ENCODE data around the gene TNFRSF13B.

DNA sequence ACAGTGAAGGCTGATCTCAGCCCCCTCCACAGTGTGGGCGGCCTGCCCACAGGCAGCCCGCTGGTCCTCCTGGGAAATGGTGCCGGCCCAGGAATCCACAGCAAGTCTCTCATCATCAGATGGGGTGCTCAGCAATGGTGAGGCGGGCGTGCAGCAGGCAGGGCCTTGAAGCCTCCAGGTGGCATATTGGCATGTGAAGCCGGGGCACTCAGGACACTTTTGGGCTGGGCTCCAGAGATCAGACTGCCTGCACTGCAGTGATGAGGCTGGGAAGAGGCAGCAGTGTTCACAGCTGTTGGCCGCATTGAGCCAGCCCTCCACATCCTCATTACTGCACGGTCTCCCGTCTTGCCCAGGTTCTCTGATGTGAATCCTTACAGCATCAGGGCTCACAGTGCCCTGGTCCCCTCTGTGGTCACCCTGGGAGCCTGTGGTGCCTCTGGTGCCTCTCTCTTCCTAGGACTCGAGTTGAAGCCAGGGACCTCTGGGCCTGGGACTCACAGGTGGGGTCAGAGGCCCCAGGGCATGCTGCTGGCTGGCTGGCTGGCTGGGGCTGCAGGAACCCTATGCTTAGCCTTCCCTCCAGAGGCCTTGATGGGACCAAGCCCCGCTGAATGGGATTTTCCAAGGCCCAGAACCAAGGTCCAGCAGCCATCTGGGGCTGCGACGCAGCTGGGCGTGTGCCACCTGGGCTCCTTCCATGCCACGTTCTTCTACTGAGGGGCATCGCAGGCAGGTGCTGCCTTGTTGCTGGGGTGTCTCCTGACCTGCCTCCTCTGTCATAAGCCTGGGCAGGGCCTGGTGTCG is 48.6 kb downstream of the TNFRSF13B start:
- no peak for TF ChIP-seq ZNF114 (CRISPR knock-in tag; IDR thresholded peaks at IDR 0.05)
- TF ChIP-seq EZH2 (IDR thresholded peaks at IDR 0.05; ENCODE audit: low read depth, unreplicated experiment), result no peak
- TF ChIP-seq, protein P1, sequence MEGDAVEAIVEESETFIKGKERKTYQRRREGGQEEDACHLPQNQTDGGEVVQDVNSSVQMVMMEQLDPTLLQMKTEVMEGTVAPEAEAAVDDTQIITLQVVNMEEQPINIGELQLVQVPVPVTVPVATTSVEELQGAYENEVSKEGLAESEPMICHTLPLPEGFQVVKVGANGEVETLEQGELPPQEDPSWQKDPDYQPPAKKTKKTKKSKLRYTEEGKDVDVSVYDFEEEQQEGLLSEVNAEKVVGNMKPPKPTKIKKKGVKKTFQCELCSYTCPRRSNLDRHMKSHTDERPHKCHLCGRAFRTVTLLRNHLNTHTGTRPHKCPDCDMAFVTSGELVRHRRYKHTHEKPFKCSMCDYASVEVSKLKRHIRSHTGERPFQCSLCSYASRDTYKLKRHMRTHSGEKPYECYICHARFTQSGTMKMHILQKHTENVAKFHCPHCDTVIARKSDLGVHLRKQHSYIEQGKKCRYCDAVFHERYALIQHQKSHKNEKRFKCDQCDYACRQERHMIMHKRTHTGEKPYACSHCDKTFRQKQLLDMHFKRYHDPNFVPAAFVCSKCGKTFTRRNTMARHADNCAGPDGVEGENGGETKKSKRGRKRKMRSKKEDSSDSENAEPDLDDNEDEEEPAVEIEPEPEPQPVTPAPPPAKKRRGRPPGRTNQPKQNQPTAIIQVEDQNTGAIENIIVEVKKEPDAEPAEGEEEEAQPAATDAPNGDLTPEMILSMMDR (conservative IDR thresholded peaks at IDR 0.05; ENCODE audit: low read depth in 2 of 2), result no peak
- TF ChIP-seq EZH2phosphoT487 (IDR thresholded peaks at IDR 0.05; ENCODE audit: unreplicated experiment), result no peak
- TF ChIP-seq POLR2AphosphoS5 (IDR thresholded peaks at IDR 0.05; ENCODE audit: low read depth), result no peak
- TF ChIP-seq, protein P2, sequence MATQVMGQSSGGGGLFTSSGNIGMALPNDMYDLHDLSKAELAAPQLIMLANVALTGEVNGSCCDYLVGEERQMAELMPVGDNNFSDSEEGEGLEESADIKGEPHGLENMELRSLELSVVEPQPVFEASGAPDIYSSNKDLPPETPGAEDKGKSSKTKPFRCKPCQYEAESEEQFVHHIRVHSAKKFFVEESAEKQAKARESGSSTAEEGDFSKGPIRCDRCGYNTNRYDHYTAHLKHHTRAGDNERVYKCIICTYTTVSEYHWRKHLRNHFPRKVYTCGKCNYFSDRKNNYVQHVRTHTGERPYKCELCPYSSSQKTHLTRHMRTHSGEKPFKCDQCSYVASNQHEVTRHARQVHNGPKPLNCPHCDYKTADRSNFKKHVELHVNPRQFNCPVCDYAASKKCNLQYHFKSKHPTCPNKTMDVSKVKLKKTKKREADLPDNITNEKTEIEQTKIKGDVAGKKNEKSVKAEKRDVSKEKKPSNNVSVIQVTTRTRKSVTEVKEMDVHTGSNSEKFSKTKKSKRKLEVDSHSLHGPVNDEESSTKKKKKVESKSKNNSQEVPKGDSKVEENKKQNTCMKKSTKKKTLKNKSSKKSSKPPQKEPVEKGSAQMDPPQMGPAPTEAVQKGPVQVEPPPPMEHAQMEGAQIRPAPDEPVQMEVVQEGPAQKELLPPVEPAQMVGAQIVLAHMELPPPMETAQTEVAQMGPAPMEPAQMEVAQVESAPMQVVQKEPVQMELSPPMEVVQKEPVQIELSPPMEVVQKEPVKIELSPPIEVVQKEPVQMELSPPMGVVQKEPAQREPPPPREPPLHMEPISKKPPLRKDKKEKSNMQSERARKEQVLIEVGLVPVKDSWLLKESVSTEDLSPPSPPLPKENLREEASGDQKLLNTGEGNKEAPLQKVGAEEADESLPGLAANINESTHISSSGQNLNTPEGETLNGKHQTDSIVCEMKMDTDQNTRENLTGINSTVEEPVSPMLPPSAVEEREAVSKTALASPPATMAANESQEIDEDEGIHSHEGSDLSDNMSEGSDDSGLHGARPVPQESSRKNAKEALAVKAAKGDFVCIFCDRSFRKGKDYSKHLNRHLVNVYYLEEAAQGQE (IDR thresholded peaks at IDR 0.05; ENCODE audit: unreplicated experiment), result no peak
- TF ChIP-seq CREB1 (CRISPR knock-in tag; IDR thresholded peaks at IDR 0.05; ENCODE audit: low read depth), result no peak
- TF ChIP-seq, protein P3, sequence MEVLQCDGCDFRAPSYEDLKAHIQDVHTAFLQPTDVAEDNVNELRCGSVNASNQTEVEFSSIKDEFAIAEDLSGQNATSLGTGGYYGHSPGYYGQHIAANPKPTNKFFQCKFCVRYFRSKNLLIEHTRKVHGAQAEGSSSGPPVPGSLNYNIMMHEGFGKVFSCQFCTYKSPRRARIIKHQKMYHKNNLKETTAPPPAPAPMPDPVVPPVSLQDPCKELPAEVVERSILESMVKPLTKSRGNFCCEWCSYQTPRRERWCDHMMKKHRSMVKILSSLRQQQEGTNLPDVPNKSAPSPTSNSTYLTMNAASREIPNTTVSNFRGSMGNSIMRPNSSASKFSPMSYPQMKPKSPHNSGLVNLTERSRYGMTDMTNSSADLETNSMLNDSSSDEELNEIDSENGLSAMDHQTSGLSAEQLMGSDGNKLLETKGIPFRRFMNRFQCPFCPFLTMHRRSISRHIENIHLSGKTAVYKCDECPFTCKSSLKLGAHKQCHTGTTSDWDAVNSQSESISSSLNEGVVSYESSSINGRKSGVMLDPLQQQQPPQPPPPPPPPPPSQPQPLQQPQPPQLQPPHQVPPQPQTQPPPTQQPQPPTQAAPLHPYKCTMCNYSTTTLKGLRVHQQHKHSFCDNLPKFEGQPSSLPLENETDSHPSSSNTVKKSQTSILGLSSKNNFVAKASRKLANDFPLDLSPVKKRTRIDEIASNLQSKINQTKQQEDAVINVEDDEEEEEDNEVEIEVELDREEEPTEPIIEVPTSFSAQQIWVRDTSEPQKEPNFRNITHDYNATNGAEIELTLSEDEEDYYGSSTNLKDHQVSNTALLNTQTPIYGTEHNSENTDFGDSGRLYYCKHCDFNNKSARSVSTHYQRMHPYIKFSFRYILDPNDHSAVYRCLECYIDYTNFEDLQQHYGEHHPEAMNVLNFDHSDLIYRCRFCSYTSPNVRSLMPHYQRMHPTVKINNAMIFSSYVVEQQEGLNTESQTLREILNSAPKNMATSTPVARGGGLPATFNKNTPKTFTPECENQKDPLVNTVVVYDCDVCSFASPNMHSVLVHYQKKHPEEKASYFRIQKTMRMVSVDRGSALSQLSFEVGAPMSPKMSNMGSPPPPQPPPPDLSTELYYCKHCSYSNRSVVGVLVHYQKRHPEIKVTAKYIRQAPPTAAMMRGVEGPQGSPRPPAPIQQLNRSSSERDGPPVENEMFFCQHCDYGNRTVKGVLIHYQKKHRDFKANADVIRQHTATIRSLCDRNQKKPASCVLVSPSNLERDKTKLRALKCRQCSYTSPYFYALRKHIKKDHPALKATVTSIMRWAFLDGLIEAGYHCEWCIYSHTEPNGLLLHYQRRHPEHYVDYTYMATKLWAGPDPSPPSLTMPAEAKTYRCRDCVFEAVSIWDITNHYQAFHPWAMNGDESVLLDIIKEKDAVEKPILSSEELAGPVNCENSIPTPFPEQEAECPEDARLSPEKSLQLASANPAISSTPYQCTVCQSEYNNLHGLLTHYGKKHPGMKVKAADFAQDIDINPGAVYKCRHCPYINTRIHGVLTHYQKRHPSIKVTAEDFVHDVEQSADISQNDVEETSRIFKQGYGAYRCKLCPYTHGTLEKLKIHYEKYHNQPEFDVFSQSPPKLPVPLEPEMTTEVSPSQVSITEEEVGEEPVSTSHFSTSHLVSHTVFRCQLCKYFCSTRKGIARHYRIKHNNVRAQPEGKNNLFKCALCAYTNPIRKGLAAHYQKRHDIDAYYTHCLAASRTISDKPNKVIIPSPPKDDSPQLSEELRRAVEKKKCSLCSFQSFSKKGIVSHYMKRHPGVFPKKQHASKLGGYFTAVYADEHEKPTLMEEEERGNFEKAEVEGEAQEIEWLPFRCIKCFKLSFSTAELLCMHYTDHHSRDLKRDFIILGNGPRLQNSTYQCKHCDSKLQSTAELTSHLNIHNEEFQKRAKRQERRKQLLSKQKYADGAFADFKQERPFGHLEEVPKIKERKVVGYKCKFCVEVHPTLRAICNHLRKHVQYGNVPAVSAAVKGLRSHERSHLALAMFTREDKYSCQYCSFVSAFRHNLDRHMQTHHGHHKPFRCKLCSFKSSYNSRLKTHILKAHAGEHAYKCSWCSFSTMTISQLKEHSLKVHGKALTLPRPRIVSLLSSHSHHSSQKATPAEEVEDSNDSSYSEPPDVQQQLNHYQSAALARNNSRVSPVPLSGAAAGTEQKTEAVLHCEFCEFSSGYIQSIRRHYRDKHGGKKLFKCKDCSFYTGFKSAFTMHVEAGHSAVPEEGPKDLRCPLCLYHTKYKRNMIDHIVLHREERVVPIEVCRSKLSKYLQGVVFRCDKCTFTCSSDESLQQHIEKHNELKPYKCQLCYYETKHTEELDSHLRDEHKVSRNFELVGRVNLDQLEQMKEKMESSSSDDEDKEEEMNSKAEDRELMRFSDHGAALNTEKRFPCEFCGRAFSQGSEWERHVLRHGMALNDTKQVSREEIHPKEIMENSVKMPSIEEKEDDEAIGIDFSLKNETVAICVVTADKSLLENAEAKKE (CRISPR knock-in tag; IDR thresholded peaks at IDR 0.05), result no peak
- no peak for TF ChIP-seq JUNB (IDR thresholded peaks at IDR 0.05; ENCODE audit: unreplicated experiment)
- TF ChIP-seq, protein P4, sequence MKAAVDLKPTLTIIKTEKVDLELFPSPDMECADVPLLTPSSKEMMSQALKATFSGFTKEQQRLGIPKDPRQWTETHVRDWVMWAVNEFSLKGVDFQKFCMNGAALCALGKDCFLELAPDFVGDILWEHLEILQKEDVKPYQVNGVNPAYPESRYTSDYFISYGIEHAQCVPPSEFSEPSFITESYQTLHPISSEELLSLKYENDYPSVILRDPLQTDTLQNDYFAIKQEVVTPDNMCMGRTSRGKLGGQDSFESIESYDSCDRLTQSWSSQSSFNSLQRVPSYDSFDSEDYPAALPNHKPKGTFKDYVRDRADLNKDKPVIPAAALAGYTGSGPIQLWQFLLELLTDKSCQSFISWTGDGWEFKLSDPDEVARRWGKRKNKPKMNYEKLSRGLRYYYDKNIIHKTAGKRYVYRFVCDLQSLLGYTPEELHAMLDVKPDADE (IDR thresholded peaks at IDR 0.05), result no peak
- TF ChIP-seq NANOG (IDR thresholded peaks at IDR 0.05; ENCODE audit: borderline replicate concordance), result no peak
